ENCODE results near the gene RTEL1.

The RTEL1 gene

GRCh38 chr20:63700199-63701050, 42.3 kb downstream of the RTEL1 start:
- no peak for DNase-seq (ENCODE audit: low read depth in 2 of 2)

- DNase-seq (ENCODE audit: low read depth in 2 of 2): no peak
Measured at GRCh38 chr20:63701051-63701328, 42.9 kb downstream of the RTEL1 start.

GRCh38 chr20:63701329-63702035, 43.4 kb downstream of the RTEL1 start:
- DNase-seq (ENCODE audit: low read depth in 2 of 2): no peak

DNA sequence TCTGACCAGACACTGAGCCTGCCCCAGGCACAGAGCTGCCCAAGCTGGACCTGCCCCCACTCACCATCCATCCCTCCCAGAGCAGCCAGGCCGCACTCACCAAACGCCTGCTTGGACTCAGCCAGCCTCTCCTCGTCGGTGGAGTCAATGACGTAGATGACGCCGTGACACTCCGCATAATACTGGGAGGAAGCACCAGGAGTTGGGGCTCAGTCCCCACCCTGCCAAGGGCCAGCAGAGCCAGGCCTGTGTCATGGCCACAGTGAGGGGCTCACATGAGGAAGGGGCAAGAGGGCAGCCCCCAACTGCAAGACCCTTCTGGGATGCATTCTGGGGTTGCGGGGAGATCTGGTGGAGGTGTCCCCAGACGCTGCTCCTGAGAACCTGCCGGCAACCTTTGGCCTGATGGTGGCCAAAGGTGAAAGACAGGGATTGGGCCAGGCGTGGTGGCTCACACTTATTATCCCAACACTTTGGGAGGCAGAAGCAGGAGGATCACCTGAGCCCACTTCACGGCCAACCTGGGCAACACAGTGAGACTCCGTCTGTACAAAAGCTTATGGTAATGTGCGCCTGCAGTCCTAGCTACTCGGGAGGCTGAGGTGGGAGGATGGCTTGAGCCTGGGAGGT, 44.0 kb downstream of the RTEL1 start:
- no peak for DNase-seq (ENCODE audit: low read depth in 2 of 2)

- DNase-seq (ENCODE audit: low read depth in 2 of 2): no peak
Measured at GRCh38 chr20:63702751-63703470, 44.8 kb downstream of the RTEL1 start.

GRCh38 chr20:63703471-63703975, 45.4 kb downstream of the RTEL1 start:
- DNase-seq (ENCODE audit: low read depth in 2 of 2): no peak

GRCh38 chr20:63703976-63704748, 46.0 kb downstream of the RTEL1 start:
- no peak for DNase-seq (ENCODE audit: low read depth in 2 of 2)

GRCh38 chr20:63704749-63705117, 46.6 kb downstream of the RTEL1 start:
- no peak for DNase-seq (ENCODE audit: low read depth in 2 of 2)

GRCh38 chr20:63705232-63706026, 47.3 kb downstream of the RTEL1 start:
- DNase-seq (ENCODE audit: low read depth in 2 of 2): no peak

GRCh38 chr20:63706027-63706695, 48.0 kb downstream of the RTEL1 start:
- no peak for DNase-seq (ENCODE audit: low read depth in 2 of 2)

DNA sequence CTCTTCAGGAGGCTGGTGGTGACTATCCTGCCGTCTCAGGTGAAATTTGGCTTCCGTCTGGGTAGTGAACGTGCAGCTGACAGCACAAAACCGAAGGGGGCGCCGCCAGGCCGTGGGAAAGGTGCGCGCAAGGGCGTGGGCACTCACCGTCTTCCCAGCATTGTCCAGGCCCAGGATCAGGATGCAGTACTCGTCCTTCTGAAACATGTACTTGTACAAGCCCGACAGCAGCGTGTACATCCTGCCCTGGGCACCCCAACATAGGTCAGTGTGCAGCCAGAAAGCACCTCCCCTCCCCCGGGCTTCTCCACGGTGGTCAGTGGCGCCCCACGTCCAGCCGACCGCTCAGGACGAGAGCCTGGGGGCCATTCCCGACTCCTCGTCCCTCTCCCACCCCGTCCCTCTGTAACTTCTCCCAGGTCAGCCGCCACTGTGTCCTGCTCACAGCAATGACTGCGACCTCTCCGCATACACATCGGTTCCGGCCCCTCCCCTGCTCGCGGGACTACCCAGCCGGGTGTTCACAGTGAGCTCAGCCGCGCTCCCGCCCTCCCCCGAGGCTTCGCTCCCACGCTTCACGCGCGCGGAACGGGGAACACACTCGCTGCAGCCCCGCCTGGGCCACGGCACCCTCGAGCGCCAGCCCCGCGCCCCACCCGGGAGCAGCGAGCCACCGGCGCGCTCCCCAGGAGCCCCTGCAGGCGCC, 48.9 kb downstream of the RTEL1 start:
- DNase-seq (ENCODE audit: low read depth in 2 of 2): peak in 1 of 2 experiments; percentile 49

- peak; percentile 75 to 82 for DNase-seq (ENCODE audit: low read depth in 2 of 2)
Measured at GRCh38 chr20:63707558-63708300, 49.6 kb downstream of the RTEL1 start, which contains the start of the genes ARFRP1 and ZGPAT. ARFRP1 (minus strand) TSS chr20:63707976; CDS start chr20:63707091, 885 bp downstream. ZGPAT (plus strand) TSS chr20:63708039; CDS start chr20:63708581, 542 bp downstream.

- DNase-seq (ENCODE audit: low read depth in 2 of 2): no peak
Measured at GRCh38 chr20:63708301-63709148, 50.4 kb downstream of the RTEL1 start.

- DNase-seq (ENCODE audit: low read depth in 2 of 2): no peak
Measured at GRCh38 chr20:63709149-63709527, 51.0 kb downstream of the RTEL1 start.

- no peak for DNase-seq (ENCODE audit: low read depth in 2 of 2)
Measured at GRCh38 chr20:63711085-63711645, 53.1 kb downstream of the RTEL1 start.

- DNase-seq (ENCODE audit: low read depth in 2 of 2): no peak
Measured at GRCh38 chr20:63712191-63712590, 54.1 kb downstream of the RTEL1 start.

- DNase-seq (ENCODE audit: low read depth in 2 of 2): no peak
Measured at GRCh38 chr20:63714858-63715257, 56.7 kb downstream of the RTEL1 start.

All from stimulated activated CD4-positive, alpha-beta T cell treated with anti-CD3 and anti-CD28 coated beads, Interleukin-12 subunit alpha, Interleukin-12 subunit beta, amount 100 ng/mL, for 24 hours (primary cell).